ENCODE measurements around the gene SKIL. TPM values are rescaled to one million over a fixed set of nuclear protein-coding genes. Genes with fewer than 3 reads are reported as not detected.

SKIL gene
- total RNA-seq, 1 donor from 2014 or later = 48.1 TPM

DNA sequence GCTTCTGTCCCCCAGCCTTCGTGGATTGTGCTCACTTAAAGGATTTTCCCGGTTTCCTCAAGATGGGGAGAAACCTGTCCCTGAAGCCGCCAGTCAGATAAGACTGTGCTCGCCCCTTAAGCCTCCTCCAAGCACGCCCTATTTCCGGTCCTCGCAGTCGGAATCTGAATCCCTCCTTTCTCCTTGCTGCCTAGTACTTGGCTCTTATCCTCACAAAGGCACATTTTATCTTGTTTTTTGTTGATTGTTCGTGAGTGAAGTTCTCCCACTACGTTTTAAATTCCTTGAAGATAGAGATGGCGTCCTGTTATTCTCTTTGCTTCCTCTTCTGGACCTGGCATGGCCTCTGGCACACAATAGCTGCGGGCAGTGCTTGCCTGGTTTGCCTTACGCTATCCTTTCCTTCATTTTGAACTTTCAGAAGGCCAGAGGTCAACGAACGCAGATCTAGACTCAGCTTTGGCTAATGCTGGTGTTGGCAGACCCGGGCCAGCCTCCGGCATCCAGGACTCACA, 62.8 kb downstream of the SKIL start:
- DNase-seq (ENCODE audit: extremely low spot score in 2 of 2) = no peak
- Histone ChIP-seq H3K36me3 (no peaks in the 10 kb centered on the region), H3K27me3 (no peaks in the 10 kb centered on the region), H3K4me1 (peaks cover 29% of the 10 kb centered on the region), H3K27ac (peak overlapping the region; percentile 68), H3K9me3 (no peaks in the 10 kb centered on the region), H3K4me3 (peak overlapping the region; percentile 52 to 58)
- no peak for TF ChIP-seq POLR2AphosphoS5 (IDR thresholded peaks at IDR 0.05; ENCODE audit: insufficient read depth in 1 of 2, low read depth in 1 of 2)
- TF ChIP-seq, protein P1, sequence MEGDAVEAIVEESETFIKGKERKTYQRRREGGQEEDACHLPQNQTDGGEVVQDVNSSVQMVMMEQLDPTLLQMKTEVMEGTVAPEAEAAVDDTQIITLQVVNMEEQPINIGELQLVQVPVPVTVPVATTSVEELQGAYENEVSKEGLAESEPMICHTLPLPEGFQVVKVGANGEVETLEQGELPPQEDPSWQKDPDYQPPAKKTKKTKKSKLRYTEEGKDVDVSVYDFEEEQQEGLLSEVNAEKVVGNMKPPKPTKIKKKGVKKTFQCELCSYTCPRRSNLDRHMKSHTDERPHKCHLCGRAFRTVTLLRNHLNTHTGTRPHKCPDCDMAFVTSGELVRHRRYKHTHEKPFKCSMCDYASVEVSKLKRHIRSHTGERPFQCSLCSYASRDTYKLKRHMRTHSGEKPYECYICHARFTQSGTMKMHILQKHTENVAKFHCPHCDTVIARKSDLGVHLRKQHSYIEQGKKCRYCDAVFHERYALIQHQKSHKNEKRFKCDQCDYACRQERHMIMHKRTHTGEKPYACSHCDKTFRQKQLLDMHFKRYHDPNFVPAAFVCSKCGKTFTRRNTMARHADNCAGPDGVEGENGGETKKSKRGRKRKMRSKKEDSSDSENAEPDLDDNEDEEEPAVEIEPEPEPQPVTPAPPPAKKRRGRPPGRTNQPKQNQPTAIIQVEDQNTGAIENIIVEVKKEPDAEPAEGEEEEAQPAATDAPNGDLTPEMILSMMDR (IDR thresholded peaks at IDR 0.05) = no peak
- TF ChIP-seq POLR2A (IDR thresholded peaks at IDR 0.05) = no peak
- intact Hi-C loops (cut with DNase I) = loop anchor here (5.0 kb wide), 1 partner anchor 658 kb away; no protein-coding TSS in a partner anchor

DNA sequence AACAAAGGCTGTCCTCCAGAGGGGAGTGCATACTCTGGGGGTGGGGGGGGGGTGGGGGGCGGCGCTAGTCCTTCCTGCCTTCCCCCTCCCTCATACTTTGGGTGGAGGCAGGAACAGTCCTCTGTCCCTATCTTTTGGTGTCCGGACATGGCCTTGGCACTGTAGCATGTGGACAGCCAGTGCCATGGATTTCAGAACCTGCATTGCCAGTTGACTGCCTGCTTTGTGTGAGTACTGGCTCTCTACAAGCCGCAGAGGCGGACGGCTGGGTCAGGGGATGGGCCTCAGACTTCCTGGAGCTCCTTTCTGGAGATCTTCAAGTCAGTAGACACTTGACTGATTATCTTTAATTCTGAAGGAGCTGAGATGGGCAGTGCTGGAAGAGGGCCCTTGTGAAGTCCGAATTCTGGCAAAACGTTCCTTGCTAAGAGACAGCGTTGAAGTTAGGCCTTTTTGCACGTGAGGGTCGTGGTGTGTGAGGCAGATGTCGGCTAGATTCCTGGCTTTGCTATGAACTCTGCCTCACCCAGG, 63.7 kb downstream of the SKIL start:
- Histone ChIP-seq H3K9me3 (no peaks in the 10 kb centered on the region), H3K27me3 (no peaks in the 10 kb centered on the region), H3K4me1 (peaks cover 29% of the 10 kb centered on the region), H3K4me3 (peak overlapping the region; percentile 52 to 58), H3K27ac (peak overlapping the region; percentile 68), H3K36me3 (no peaks in the 10 kb centered on the region)
- no peak for TF ChIP-seq POLR2A (IDR thresholded peaks at IDR 0.05)
- TF ChIP-seq POLR2AphosphoS5 (IDR thresholded peaks at IDR 0.05; ENCODE audit: insufficient read depth in 1 of 2, low read depth in 1 of 2) = no peak
- TF ChIP-seq, protein P1 (IDR thresholded peaks at IDR 0.05) = no peak
- intact Hi-C loops (cut with DNase I) = loop anchor here (5.0 kb wide), 1 partner anchor 659 kb away; no protein-coding TSS in a partner anchor
- DNase-seq (ENCODE audit: extremely low spot score in 2 of 2) = no peak

DNA sequence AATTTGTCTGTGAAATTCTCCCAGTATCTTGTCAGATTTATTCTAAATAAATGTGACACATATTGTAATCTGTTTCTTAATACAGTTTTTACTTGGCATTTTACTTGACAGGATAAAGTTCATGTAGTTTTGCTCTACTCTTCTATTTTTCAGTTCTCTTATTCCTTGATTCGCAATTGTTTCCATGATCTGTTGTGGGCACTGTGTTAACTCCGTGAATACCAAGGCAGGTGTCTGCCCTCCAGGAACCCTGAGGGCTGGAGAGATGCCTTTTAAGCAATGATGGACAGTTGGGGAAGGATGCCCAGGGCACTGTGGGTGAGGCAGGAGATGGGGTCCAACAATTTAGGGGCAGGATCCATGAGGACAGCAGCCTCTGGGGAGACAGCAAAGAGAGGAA, 64.2 kb downstream of the SKIL start:
- H3K9me3 ChIP-seq = no peaks in the 10 kb centered on the region
- H3K4me3 ChIP-seq = peak overlapping the region; percentile 52 to 58
- peak overlapping the region; percentile 68 for H3K27ac ChIP-seq
- H3K4me1 ChIP-seq = peaks cover 29% of the 10 kb centered on the region
- no peak for DNase-seq (ENCODE audit: extremely low spot score in 2 of 2)
- H3K27me3 ChIP-seq = no peaks in the 10 kb centered on the region
- intact Hi-C loops (cut with DNase I) = loop anchor here (5.0 kb wide), 1 partner anchor 659 kb away; no protein-coding TSS in a partner anchor
- TF ChIP-seq POLR2A (IDR thresholded peaks at IDR 0.05) (no peak), POLR2AphosphoS5 (IDR thresholded peaks at IDR 0.05; ENCODE audit: insufficient read depth in 1 of 2, low read depth in 1 of 2) (no peak)
- TF ChIP-seq, protein P1 (IDR thresholded peaks at IDR 0.05) = no peak
- no peaks in the 10 kb centered on the region for H3K36me3 ChIP-seq

DNA sequence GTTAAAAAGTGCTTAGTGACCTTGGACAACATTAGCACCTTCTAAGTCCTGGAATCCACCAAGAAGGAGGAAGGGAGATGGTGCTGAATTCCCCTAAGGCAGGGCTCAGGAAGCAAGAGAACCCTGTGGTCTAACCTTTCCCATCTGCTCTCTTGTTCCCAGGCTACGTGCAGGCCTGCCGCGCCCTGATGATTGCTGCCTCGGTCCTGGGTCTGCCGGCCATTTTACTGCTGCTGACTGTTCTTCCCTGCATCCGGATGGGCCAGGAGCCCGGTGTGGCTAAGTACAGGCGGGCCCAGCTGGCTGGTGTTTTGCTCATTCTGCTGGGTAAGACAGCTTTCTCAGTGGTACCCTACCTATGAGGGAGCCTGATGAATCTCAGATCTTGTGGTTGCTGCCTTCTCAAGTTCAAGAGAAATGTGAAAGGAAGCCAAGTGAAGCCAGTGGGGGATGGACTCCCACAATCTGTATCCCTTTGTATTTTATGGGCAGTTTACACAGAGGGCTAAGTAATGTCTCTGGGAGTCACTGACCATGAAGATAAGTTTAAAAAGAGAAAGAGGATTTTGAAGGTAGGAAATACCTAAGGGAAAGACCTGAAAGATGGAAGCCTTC, 65.6 kb downstream of the SKIL start:
- no peak for DNase-seq (ENCODE audit: extremely low spot score in 2 of 2)
- H3K4me3 ChIP-seq = no peak overlapping the region
- H3K27me3 ChIP-seq = no peaks in the 10 kb centered on the region
- TF ChIP-seq POLR2AphosphoS5 (IDR thresholded peaks at IDR 0.05; ENCODE audit: insufficient read depth in 1 of 2, low read depth in 1 of 2) (no peak), POLR2A (IDR thresholded peaks at IDR 0.05) (no peak)
- TF ChIP-seq, protein P1 (IDR thresholded peaks at IDR 0.05) = no peak
- no peak overlapping the region for H3K27ac ChIP-seq
- intact Hi-C loops (cut with DNase I) = loop anchor here (5.0 kb wide), 1 partner anchor 661 kb away; no protein-coding TSS in a partner anchor
- H3K4me1 ChIP-seq = peaks cover 25% of the 10 kb centered on the region
- no peaks in the 10 kb centered on the region for H3K36me3 ChIP-seq
- no peaks in the 10 kb centered on the region for H3K9me3 ChIP-seq

DNA sequence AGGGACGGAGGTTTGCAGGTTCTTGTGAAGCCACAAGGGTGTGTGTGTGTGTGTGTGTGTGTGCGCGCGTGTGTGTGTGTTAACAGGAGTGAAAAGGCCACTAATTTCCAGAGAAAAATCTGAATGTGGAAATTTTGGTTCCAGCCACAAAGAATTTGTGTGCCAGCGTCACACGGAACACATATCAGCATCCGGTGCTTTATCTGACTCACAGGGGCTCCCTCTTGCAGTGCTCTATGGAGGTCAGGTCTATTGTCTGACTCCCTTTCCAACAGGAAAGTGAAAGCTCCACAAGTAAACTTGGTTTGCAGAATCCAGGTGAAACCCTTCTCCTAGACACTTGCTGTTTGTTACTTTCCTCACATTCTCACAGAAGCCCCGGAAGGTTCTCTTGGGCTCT, 67.4 kb downstream of the SKIL start:
- no peak overlapping the region for H3K4me3 ChIP-seq
- H3K9me3 ChIP-seq = no peaks in the 10 kb centered on the region
- H3K4me1 ChIP-seq = peaks cover 7% of the 10 kb centered on the region
- intact Hi-C loops (cut with DNase I) = loop anchor here (5.0 kb wide), 1 partner anchor 663 kb away; no protein-coding TSS in a partner anchor
- H3K36me3 ChIP-seq = no peaks in the 10 kb centered on the region
- no peak overlapping the region for H3K27ac ChIP-seq
- H3K27me3 ChIP-seq = no peaks in the 10 kb centered on the region
- TF ChIP-seq, protein P1 (IDR thresholded peaks at IDR 0.05) = no peak
- no peak for TF ChIP-seq POLR2A (IDR thresholded peaks at IDR 0.05)
- no peak for TF ChIP-seq POLR2AphosphoS5 (IDR thresholded peaks at IDR 0.05; ENCODE audit: insufficient read depth in 1 of 2, low read depth in 1 of 2)
- DNase-seq (ENCODE audit: extremely low spot score in 2 of 2) = peak in 1 of 2 donors; percentile 47
